SK-N-SH (cell line): Measurements from ENCODE around the gene PUM1. TPM values are rescaled to one million over a fixed set of nuclear protein-coding genes. Genes with fewer than 3 reads are reported as not detected.

Experiments
- CTCF ChIA-PET: fragments of 300-600, 350-600 bp; formaldehyde crosslinking; extraction: SDS; loops from one replicate; lab custom pipeline; 2021; lab: Yijun Ruan, JAX
- POLR2A ChIA-PET: fragments of 350-600 bp; sonication (Branson Sonifier 250); formaldehyde crosslinking; extraction: SDS; loops from one replicate; lab custom pipeline; 2020; ENCODE audit warnings: antibody characterized with exemption, inconsistent platforms; lab: Yijun Ruan, JAX
- DNase-seq: peaks from one replicate; pipeline ENCODE4 v3.0.0; 2012
- H2AFZ ChIP-seq: fragments of 200-600 bp; sonication (generic); 2 replicates; pipeline ENCODE4 v1.8.1; 2016; ENCODE audit warnings: antibody characterized with exemption, mild to moderate bottlenecking, low read depth
- H3F3A ChIP-seq: fragments of 200-600 bp; sonication (generic); replicated peaks from 2 replicates; pipeline ENCODE3; 2016; ENCODE audit warnings: antibody characterized with exemption, mild to moderate bottlenecking; ENCODE audit not compliant: insufficient read depth
- H3K27ac ChIP-seq, 2 experiments: fragments of 200-500 bp in 1 of 2; fragments of 200-600 bp in 1 of 2; sonication (Bioruptor generic) in 1 of 2; sonication (generic), shearing (Covaris generic) in 1 of 2; 2 replicates each; pipeline versions ENCODE4 v1.5.1 to v1.6.1; 2014 to 2016; ENCODE audit warnings: low read depth in 2 of 2, inconsistent platforms in 1 of 2, low read length in 1 of 2, mild to moderate bottlenecking in 1 of 2, mixed read lengths in 1 of 2
- H3K27me3 ChIP-seq: fragments of 200-600 bp; sonication (generic), shearing (Covaris generic); 2 replicates; pipeline ENCODE4 v1.6.1; 2016; ENCODE audit warnings: mixed run types; ENCODE audit not compliant: insufficient read depth
- H3K36me3 ChIP-seq, 2 experiments: fragments of 200-500 bp in 1 of 2; fragments of 200-600 bp in 1 of 2; sonication (Bioruptor generic) in 1 of 2; sonication (generic) in 1 of 2; replicated peaks in 1 of 2; 2 replicates each; pipeline versions ENCODE3 to v1.5.1; 2014 to 2016; ENCODE audit warnings: low read length in 1 of 2, mild to moderate bottlenecking in 1 of 2; ENCODE audit not compliant: insufficient read depth in 2 of 2, control insufficient read depth in 1 of 2
- H3K4me1 ChIP-seq, 2 experiments: fragments of 200-500 bp in 1 of 2; fragments of 200-600 bp in 1 of 2; sonication (Bioruptor generic) in 1 of 2; sonication (generic), shearing (Covaris generic) in 1 of 2; 2 replicates each; pipeline versions ENCODE4 v1.5.1 to v1.6.1; 2014 to 2016; ENCODE audit warnings: low read depth in 1 of 2, low read length in 1 of 2, mixed run types in 1 of 2; ENCODE audit not compliant: insufficient read depth in 2 of 2, control insufficient read depth in 1 of 2
- H3K4me2 ChIP-seq: fragments of 200-600 bp; sonication (generic), shearing (Covaris generic); 2 replicates; pipeline ENCODE4 v1.6.1; 2017; ENCODE audit warnings: mixed run types
- H3K4me3 ChIP-seq, 2 experiments: fragments of 200-500 bp in 1 of 2; fragments of 200-600 bp in 1 of 2; sonication (Bioruptor generic) in 1 of 2; sonication (generic), shearing (Covaris generic) in 1 of 2; 2 replicates each; pipeline versions ENCODE4 v1.5.1 to v1.8.1; 2014 to 2016; ENCODE audit warnings: low read depth in 2 of 2, inconsistent platforms in 1 of 2, low read length in 1 of 2, mild to moderate bottlenecking in 1 of 2, mixed read lengths in 1 of 2, moderate library complexity in 1 of 2
- H3K79me2 ChIP-seq: fragments of 200-600 bp; sonication (generic); 2 replicates; pipeline ENCODE4 v1.8.1; 2017; ENCODE audit warnings: mild to moderate bottlenecking; ENCODE audit not compliant: insufficient read depth
- H3K9ac ChIP-seq: fragments of 200-600 bp; sonication (generic); 2 replicates; pipeline ENCODE4 v1.6.1; 2017; ENCODE audit warnings: mixed run types
- H3K9me2 ChIP-seq: fragments of 200-600 bp; sonication (generic); 2 replicates; pipeline ENCODE4 v1.6.1; 2017; ENCODE audit warnings: mixed run types
- H3K9me3 ChIP-seq: fragments of 200-600 bp; sonication (generic); 2 replicates; pipeline ENCODE4 v1.6.1; 2017; ENCODE audit warnings: mixed run types, mild to moderate bottlenecking, moderate library complexity
- H4K20me1 ChIP-seq: fragments of 200-600 bp; sonication (generic); 2 replicates; pipeline ENCODE4 v1.6.1; 2017; ENCODE audit warnings: mild to moderate bottlenecking, mixed run types; ENCODE audit not compliant: insufficient read depth
- CHD2 ChIP-seq: fragments of 150-350 bp; IDR thresholded peaks from 2 replicates; pipeline ENCODE4 v1.6.1; 2018; ENCODE audit warnings: low read length; ENCODE audit not compliant: partially characterized antibody
- EZH2phosphoT487 ChIP-seq: fragments of 200-600 bp; sonication (generic); IDR thresholded peaks from 2 replicates; pipeline ENCODE4 v1.6.1; 2017; ENCODE audit warnings: low read depth, mixed run types, mild to moderate bottlenecking, antibody characterized with exemption, moderate library complexity, borderline replicate concordance
- FOXJ3 ChIP-seq: sonication (generic); formaldehyde crosslinking; IDR thresholded peaks from 2 replicates; pipeline ENCODE4 v1.5.1; 2020; ENCODE audit warnings: mild to moderate bottlenecking, missing genetic modification reagents
- FOXM1 ChIP-seq: IDR thresholded peaks from 2 replicates; pipeline ENCODE4 v1.4.0; 2012; ENCODE audit warnings: low read depth, mild to moderate bottlenecking
- GABPA ChIP-seq: IDR thresholded peaks from 2 replicates; pipeline ENCODE4 v1.4.0; 2012; ENCODE audit warnings: low read depth, mild to moderate bottlenecking
- GATA2 ChIP-seq: sonication (generic); formaldehyde crosslinking; IDR thresholded peaks from 2 replicates; pipeline ENCODE4 v1.5.0; 2020; ENCODE audit warnings: mild to moderate bottlenecking, missing genetic modification reagents
- IRF3 ChIP-seq: fragments of 150-350 bp; IDR thresholded peaks from 2 replicates; pipeline ENCODE4 v1.6.1; 2016; ENCODE audit warnings: mild to moderate bottlenecking, low read depth, low read length
- JUND ChIP-seq: IDR thresholded peaks from 2 replicates; pipeline ENCODE4 v1.4.0; 2012
- MAX ChIP-seq: IDR thresholded peaks from 2 replicates; pipeline ENCODE4 v1.4.0; 2012; ENCODE audit warnings: low read depth
- MEF2A ChIP-seq: IDR thresholded peaks from 2 replicates; pipeline ENCODE4 v1.4.0; 2012; ENCODE audit warnings: low read depth, borderline replicate concordance
- NFIC ChIP-seq: IDR thresholded peaks from 2 replicates; pipeline ENCODE4 v1.4.0; 2012; ENCODE audit warnings: borderline replicate concordance
- NRF1 ChIP-seq: IDR thresholded peaks from 2 replicates; pipeline ENCODE4 v1.6.1; 2012; ENCODE audit warnings: low read depth, mild to moderate bottlenecking, low read length
- POLR2AphosphoS5 ChIP-seq: IDR thresholded peaks from 2 replicates; pipeline ENCODE4 v1.6.1; 2012; ENCODE audit warnings: low read depth, low read length
- RAD21 ChIP-seq: IDR thresholded peaks from 2 replicates; pipeline ENCODE4 v1.6.1; 2012; ENCODE audit warnings: mild to moderate bottlenecking, low read length
- RCOR1 ChIP-seq: fragments of 150-350 bp; IDR thresholded peaks from 2 replicates; pipeline ENCODE4 v1.6.1; 2017; ENCODE audit warnings: antibody characterized with exemption, low read length
- REST ChIP-seq: IDR thresholded peaks from 2 replicates; pipeline ENCODE4 v1.6.1; 2012; ENCODE audit warnings: mild to moderate bottlenecking, low read depth, low read length, moderate library complexity
- RXRA ChIP-seq: IDR thresholded peaks from 2 replicates; pipeline ENCODE4 v1.4.0; 2012; ENCODE audit warnings: low read depth, mild to moderate bottlenecking, borderline replicate concordance
- SIN3A ChIP-seq: IDR thresholded peaks from 2 replicates; pipeline ENCODE4 v1.6.1; 2012; ENCODE audit warnings: low read depth, mild to moderate bottlenecking, low read length, moderate library complexity, borderline replicate concordance
- SMC3 ChIP-seq: IDR thresholded peaks from 2 replicates; pipeline ENCODE4 v1.6.1; 2012; ENCODE audit warnings: low read depth, low read length, improper control_type of control experiment
- TCF12 ChIP-seq: IDR thresholded peaks from 2 replicates; pipeline ENCODE4 v1.4.0; 2012
- YY1 ChIP-seq: IDR thresholded peaks from 2 replicates; pipeline ENCODE4 v1.4.0; 2012; ENCODE audit warnings: low read depth, mild to moderate bottlenecking
- WGBS: methylation state at CpG from one replicate; pipeline ENCODE4 v1.1.6; 2017; ENCODE audit warnings: low lambda C conversion rate; 5-methylcytosine and 5-hydroxymethylcytosine counted together
- polyA plus RNA-seq, 3 experiments: library from polyadenylated mRNA; depleted of rRNA; stranded (reverse); fragments of >200 nt; gene quantifications; 2 replicates each; pipeline ENCODE4 v1.2.3, GENCODE V29; 2012

PUM1 gene
- polyA plus RNA-seq, 1 of the 3 experiments (the other 2 are of a cell fraction) = 66.7 TPM

GRCh38 chr1:30908316-30908695 is 157.2 kb downstream of the PUM1 start:
- WGBS = no CpG with 5 or more reads among the region's 69 CpGs
- Histone ChIP-seq H3K4me2 (peak overlapping the region; percentile 91), H3K79me2 (peaks cover 43% of the 10 kb centered on the region), H3K27me3 (no peaks in the 10 kb centered on the region), H2AFZ (no peak overlapping the region), H3K9me3 (no peaks in the 10 kb centered on the region), H3K4me1 (peaks cover 4 to 24% of the 10 kb centered on the region in 2 experiments; a peak in 2 of 4 replicates), H3K9ac (peak overlapping the region; percentile 73; the same call in 1 of the 2 replicates), H3K27ac (no peak overlapping the region), H3F3A (no peaks in the 10 kb centered on the region), H3K9me2 (no peaks in the 10 kb centered on the region), H3K4me3 (peak overlapping the region; percentile 61 to 75; a peak in 3 of 4 replicates), H3K36me3 (no peaks in the 10 kb centered on the region), H4K20me1 (peaks cover 42% of the 10 kb centered on the region)
- ChIA-PET POLR2A (no interaction called here), CTCF (interaction anchor here (47.0 kb wide), 1 partner anchor 98 kb away, joined by 1422 read pairs; no protein-coding TSS in a partner anchor)
- TF ChIP-seq MAX (no peak), GABPA (no peak), IRF3 (no peak), TCF12 (no peak), CHD2 (no peak), RXRA (no peak), FOXM1 (no peak), FOXJ3 (no peak)
- peak; percentile 84 for DNase-seq

DNA sequence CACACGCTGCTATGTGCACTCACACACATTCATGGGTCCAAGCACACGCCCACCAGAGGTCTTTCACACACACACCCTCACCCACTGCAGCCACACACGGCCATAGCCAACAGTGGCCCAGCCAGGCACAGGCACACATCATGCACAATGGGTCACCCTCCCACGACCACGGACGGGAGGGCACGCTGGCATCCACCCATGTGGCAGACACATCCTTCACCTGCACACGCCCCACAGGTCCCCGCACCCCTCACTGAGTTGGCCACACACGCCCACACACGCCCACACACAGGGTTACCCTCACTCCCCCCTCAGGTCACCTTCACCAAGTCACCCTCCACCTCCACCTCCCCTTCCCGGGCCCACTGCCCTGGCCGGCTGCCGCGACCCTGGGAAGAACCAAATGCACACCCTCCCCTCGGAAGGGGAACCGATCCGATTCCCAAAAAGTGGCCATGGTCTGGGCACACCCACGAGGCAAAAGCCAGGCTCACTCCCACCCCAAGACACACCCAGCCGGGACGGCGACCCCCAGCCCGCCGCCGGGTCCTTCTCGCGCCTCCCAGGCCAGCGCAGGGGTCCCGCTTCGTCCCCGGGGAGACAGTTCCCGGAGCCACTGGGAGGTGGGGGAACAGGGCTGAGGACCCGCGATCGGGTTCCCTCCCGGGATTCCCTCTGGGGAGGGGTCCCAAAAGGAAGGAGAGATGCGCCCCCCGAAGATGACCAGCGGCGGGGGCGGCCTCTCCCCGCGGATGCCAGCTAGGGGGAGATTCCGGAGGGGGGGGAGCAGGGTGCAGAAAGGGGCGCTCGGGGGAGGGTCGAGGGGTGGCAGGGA is 157.8 kb downstream of the PUM1 start:
- H4K20me1 ChIP-seq = peaks cover 48% of the 10 kb centered on the region
- peak overlapping the region; percentile 73 for H3K9ac ChIP-seq
- no peaks in the 10 kb centered on the region for H3K36me3 ChIP-seq
- H3K79me2 ChIP-seq = peaks cover 49% of the 10 kb centered on the region
- H3K27me3 ChIP-seq = no peaks in the 10 kb centered on the region
- H3K9me3 ChIP-seq = no peaks in the 10 kb centered on the region
- CTCF ChIA-PET = interaction anchor here (1.2 to 47.0 kb wide), 5 partner anchors 12 to 189 kb away, joined by 3 to 1422 read pairs (median 5); no protein-coding TSS in a partner anchor
- H3K9me2 ChIP-seq = no peaks in the 10 kb centered on the region
- peak overlapping the region; percentile 61 to 75 for H3K4me3 ChIP-seq
- H3K4me1 ChIP-seq = peaks cover 4 to 25% of the 10 kb centered on the region in 2 experiments; a peak in 2 of 4 replicates
- peak; percentile 68 for DNase-seq
- no peaks in the 10 kb centered on the region for H3F3A ChIP-seq
- 62% methylated on average over 16 of the region's 47 CpGs for WGBS
- no peak overlapping the region for H3K27ac ChIP-seq
- POLR2A ChIA-PET = no interaction called here
- peak overlapping the region; percentile 91 for H3K4me2 ChIP-seq
- H2AFZ ChIP-seq = no peak overlapping the region
- TF ChIP-seq YY1 (no peak), GABPA (no peak), REST (no peak), NRF1 (no peak), RAD21 (no peak), EZH2phosphoT487 (no peak), POLR2AphosphoS5 (no peak), RXRA (no peak), SIN3A (no peak), FOXJ3 (no peak), MEF2A (no peak), FOXM1 (no peak), GATA2 (no peak), NFIC (no peak), RCOR1 (no peak), MAX (no peak), SMC3 (no peak), JUND (no peak), IRF3 (no peak)
